ENCODE data around the gene PRSS8.

DNA sequence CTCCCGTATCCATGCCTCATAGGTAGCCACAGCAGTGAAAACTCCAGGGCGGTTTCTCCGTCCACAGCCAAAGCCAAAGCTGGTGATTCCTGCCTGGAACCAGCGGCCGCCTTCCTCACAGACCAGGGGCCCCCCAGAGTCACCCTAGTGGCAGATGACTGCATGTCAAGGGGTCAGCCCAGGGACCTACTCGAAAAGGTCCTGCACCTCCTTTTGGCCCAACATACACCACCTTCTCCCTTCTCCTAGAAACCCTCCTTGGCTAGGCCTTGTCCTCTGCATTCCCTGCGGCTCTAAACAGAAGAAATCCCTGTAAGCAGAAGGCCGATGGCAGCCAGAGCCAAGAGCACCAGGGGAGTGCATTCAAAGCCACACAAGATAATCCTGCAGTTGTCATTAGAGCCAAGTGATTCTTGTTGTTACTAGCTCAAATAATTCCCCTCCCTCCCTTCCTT is 8.2 kb upstream of the PRSS8 start:
- TF ChIP-seq, protein P1, sequence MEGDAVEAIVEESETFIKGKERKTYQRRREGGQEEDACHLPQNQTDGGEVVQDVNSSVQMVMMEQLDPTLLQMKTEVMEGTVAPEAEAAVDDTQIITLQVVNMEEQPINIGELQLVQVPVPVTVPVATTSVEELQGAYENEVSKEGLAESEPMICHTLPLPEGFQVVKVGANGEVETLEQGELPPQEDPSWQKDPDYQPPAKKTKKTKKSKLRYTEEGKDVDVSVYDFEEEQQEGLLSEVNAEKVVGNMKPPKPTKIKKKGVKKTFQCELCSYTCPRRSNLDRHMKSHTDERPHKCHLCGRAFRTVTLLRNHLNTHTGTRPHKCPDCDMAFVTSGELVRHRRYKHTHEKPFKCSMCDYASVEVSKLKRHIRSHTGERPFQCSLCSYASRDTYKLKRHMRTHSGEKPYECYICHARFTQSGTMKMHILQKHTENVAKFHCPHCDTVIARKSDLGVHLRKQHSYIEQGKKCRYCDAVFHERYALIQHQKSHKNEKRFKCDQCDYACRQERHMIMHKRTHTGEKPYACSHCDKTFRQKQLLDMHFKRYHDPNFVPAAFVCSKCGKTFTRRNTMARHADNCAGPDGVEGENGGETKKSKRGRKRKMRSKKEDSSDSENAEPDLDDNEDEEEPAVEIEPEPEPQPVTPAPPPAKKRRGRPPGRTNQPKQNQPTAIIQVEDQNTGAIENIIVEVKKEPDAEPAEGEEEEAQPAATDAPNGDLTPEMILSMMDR (conservative IDR thresholded peaks at IDR 0.05 in 1 of 2, IDR thresholded peaks at IDR 0.05 in 1 of 2; ENCODE audit: extremely low read depth in 1 of 2, insufficient read depth in 1 of 2, low read depth in 1 of 2, low read length in 2 of 2), result no peak
- no peak for TF ChIP-seq EZH2 (IDR thresholded peaks at IDR 0.05; ENCODE audit: borderline replicate concordance, low read length)

Data from mammary epithelial cell (primary cell).